22Rv1 (cell line): ENCODE measurements around the gene PAQR3.
"Not testable (repeated sequence)": the region's sequence is repeated elsewhere in the genome, so short reads cannot be mapped to it uniquely, and the experiment has no call there.

Experiments
- H3K27ac ChIP-seq: fragments of 450-650 bp; 2 replicates; pipeline ENCODE4 v1.5.1; 2017
- CTCF ChIP-seq: fragments of 450-650 bp; IDR thresholded peaks from 2 replicates; pipeline ENCODE4 v1.5.1; 2017; ENCODE audit warnings: mild to moderate bottlenecking
- ZFX ChIP-seq: fragments of 450-650 bp; IDR thresholded peaks from 2 replicates; pipeline ENCODE4 v1.6.1; 2017; ENCODE audit warnings: antibody characterized with exemption, borderline replicate concordance

PAQR3 gene

GRCh38 chr4:78928835-78929234 is 10.4 kb downstream of the PAQR3 start:
- H3K27ac ChIP-seq, result no peak overlapping the region
- TF ChIP-seq CTCF, result no peak
- TF ChIP-seq ZFX, result no peak

- no peak overlapping the region for H3K27ac ChIP-seq
- TF ChIP-seq CTCF, result no peak
- no peak for TF ChIP-seq ZFX
Measured at GRCh38 chr4:78926826-78927225, 12.4 kb downstream of the PAQR3 start.

- TF ChIP-seq CTCF (peak; percentile 30; the same call in 1 of the 2 replicates), ZFX (no peak)
- H3K27ac ChIP-seq, result no peak overlapping the region
Measured at GRCh38 chr4:78923464-78924312, 15.6 kb downstream of the PAQR3 start.

- H3K27ac ChIP-seq, result no peak overlapping the region
- no peak for TF ChIP-seq CTCF
- TF ChIP-seq ZFX, result no peak
Measured at GRCh38 chr4:78922207-78922606, 17.0 kb downstream of the PAQR3 start.

GRCh38 chr4:78910612-78911011 is 28.6 kb downstream of the PAQR3 start:
- TF ChIP-seq ZFX (no peak), CTCF (no peak)
- H3K27ac ChIP-seq, result no peak overlapping the region

GRCh38 chr4:78908974-78909373 is 30.3 kb downstream of the PAQR3 start:
- not testable (repeated sequence) for H3K27ac ChIP-seq

GRCh38 chr4:78907638-78908037 is 31.6 kb downstream of the PAQR3 start:
- no peak for TF ChIP-seq CTCF
- TF ChIP-seq ZFX, result no peak
- no peak overlapping the region for H3K27ac ChIP-seq
